HG03097 (cell line): Measurements from ENCODE around the gene B4GALT2.
A peak's percentile ranks its signal among the peaks of the same experiment; 100 is the strongest.

ENCODE experiments used
- ATAC-seq: cut with Tn5 transposase; IDR thresholded peaks from one replicate; pipeline ENCODE4 v1.9.1; 2021; ENCODE audit not compliant: unreplicated experiment, low FRiP score

The B4GALT2 gene

GRCh38 chr1:43983253-43983899, 4.4 kb downstream of the B4GALT2 start:
- ATAC-seq: no peak

- no peak for ATAC-seq
These were observed 5.8 kb downstream of the B4GALT2 start for GRCh38 chr1:43984855-43985254.

- ATAC-seq: no peak
These were observed 7.1 kb downstream of the B4GALT2 start for GRCh38 chr1:43985984-43986595.

- ATAC-seq: no peak
These were observed 7.7 kb downstream of the B4GALT2 start for GRCh38 chr1:43986712-43987111.

- no peak for ATAC-seq
These were observed 8.3 kb downstream of the B4GALT2 start for GRCh38 chr1:43987159-43987902.

- ATAC-seq: no peak
These were observed 11.5 kb downstream of the B4GALT2 start for GRCh38 chr1:43990271-43991199.

GRCh38 chr1:43991200-43991475, 12.1 kb downstream of the B4GALT2 start:
- no peak for ATAC-seq

- ATAC-seq: peak; percentile 66
These were observed 12.6 kb downstream of the B4GALT2 start, which contains the start of gene CCDC24 for GRCh38 chr1:43991476-43992231. Gene CCDC24 (plus strand): TSS chr1:43991599. CDS start chr1:43991879, 280 bp downstream.

- ATAC-seq: no peak
These were observed 13.4 kb downstream of the B4GALT2 start for GRCh38 chr1:43992232-43992995.

- no peak for ATAC-seq
These were observed 14.3 kb downstream of the B4GALT2 start for GRCh38 chr1:43993206-43993914.

GRCh38 chr1:43994071-43994470, 15.1 kb downstream of the B4GALT2 start:
- ATAC-seq: no peak

- no peak for ATAC-seq
These were observed 16.1 kb downstream of the B4GALT2 start for GRCh38 chr1:43994794-43995790.

GRCh38 chr1:43995984-43996732, 17.1 kb downstream of the B4GALT2 start:
- no peak for ATAC-seq

GRCh38 chr1:43996733-43997115, 17.7 kb downstream of the B4GALT2 start:
- no peak for ATAC-seq

- ATAC-seq: no peak
These were observed 18.4 kb downstream of the B4GALT2 start for GRCh38 chr1:43997295-43997999.

GRCh38 chr1:43998000-43998378, 19.0 kb downstream of the B4GALT2 start:
- no peak for ATAC-seq
